CD4-positive, alpha-beta T cell treated with Interleukin-4 for 1 hour (primary cell): ENCODE results near the gene PSG11.
"Not testable (repeated sequence)": the region's sequence is repeated elsewhere in the genome, so short reads cannot be mapped to it uniquely, and the experiment has no call there.

Experiments used
- DNase-seq, 2 donors: peaks; one replicate each; pipeline ENCODE4 v3.0.0-alpha.2; 2020 to 2022

PSG11 gene

DNA sequence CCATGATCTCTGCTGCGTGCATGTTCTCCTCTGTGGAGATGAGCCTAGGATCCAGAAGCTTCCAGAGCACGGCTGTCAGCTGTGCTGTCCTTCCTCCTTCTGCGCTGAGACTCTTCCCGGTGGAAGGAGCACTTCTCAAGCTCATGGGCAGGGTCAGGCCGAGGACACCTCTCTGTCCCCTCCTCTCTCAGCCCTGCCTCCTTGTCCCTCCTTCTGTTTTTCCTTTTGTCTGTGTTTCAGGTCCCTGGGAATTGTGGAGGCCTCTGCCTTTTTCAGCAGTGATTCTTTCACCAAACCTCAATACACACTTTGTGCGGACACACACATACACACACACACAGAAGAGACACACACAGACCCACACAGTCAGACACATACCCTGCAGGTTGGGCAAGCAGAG lies at the start of gene PSG11:
PSG11 (minus strand) TSS at position 101 of the 400 bp plus-strand sequence; CDS start at position 4, 97 bp downstream.
- not testable (repeated sequence) for DNase-seq

DNA sequence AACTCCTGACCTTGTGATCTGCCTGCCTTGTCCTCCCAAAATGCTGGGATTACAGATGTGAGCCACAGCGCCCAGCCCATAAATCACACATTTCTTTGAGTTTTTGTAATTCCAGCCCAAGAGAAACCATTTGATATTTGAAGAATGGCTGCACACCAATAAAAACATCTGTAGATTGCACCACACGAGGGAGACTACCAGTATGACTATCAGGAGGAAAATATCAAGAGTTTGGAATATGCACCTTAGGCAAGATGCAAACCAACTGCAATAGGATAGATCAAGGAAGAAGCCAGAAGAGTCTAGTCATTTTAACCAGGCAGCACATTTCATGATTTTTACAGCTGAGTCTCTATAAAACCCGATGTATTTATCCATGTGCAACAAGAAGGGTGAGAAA lies 36.1 kb upstream of the PSG11 start:
- DNase-seq = not testable (repeated sequence)

DNA sequence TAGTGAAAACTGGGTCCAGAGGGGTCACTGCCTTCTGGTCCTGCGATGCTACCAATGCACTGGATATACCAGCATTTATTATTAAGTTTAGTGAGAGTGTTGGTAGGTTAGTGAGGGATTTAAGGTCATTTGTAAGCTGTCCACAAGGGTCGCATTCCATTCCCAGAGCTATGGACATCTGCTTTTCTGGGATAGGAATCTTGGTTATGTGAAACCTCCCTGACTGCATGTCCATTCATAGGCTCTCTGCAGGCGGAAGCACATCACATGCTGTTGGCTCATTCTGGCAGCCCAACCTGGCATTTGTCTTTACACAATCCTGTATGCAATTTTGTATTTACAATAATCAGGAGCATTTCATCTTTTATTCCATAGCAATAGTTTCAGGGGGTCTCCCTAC lies 35.1 kb upstream of the PSG11 start:
- not testable (repeated sequence) for DNase-seq

DNA sequence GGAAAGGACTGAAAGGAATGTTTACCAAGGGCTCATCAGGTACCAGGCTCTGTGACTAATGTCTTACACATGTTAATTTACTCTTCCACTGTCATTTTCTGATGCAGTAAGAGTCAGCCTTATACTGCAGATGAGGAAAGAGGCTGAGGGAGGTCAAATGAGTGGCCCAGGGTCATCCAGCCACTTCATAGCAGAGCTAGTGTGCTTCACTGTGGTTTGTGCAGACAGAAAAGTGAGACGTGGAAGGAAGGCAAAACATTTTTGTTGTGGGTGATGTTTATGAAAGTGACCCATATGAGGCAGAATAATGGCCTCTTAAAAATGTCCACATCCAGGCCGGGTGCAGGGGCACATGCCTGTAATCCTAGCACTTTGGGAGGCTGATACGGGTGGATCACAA lies 34.0 kb upstream of the PSG11 start:
- not testable (repeated sequence) for DNase-seq

DNA sequence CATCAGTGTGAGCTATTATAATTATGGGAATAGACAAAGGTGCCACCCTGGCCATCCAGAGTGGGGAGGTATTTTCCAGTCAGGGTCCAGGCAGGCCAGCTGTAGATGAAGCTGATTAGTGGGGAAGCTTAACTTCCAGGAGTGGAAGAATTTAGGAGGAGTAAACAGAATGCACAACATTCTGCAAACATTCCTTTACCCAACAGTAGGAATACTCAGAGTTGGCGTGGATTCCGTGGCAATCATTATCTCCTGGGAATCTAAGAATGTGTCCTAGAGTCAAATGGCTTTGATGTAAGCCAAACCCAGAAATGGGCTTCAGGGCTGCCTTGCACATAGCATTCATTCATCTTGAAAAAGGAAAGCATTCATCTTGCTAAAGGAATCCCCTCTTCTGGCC lies 33.2 kb upstream of the PSG11 start:
- DNase-seq = not testable (repeated sequence)

DNA sequence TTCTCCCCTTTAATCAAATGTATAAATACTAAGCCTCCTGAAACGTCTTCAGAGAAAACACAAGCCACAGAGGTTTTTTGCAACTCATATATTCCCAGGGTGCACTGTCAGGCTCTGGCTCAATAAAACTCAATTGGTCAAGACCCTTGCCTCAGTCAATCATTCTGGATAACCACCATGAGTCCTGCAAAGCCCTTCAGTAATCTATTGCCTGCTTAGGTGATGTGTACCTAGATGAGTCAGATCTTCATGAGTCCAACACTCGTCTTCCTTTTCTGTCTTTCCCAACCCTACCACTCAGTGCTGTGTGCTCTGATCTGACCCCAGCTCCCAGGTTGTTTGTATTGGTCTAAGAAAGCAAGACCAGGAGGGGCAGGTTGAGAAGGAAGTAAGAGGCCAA lies 32.2 kb upstream of the PSG11 start:
- DNase-seq = not testable (repeated sequence)

DNA sequence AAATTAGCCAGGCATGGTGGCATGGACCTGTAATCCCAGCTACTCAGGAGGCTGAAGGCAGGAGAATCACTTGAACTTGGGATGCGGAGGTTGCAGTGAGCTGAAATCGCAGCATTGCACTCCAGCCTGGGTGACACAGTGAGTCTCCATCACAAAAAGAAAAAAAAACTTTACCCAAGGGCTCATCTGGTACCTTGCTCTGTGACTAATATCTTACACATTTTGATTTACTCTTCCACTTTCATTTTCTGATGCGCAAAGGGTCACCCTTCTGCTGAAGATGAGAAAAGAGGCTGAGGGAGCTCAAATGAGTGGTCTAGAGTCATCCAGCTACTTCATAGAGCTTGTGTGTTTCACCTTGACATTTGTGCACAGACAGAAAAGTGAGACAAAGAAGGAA lies 21.7 kb upstream of the PSG11 start:
- not testable (repeated sequence) for DNase-seq

DNA sequence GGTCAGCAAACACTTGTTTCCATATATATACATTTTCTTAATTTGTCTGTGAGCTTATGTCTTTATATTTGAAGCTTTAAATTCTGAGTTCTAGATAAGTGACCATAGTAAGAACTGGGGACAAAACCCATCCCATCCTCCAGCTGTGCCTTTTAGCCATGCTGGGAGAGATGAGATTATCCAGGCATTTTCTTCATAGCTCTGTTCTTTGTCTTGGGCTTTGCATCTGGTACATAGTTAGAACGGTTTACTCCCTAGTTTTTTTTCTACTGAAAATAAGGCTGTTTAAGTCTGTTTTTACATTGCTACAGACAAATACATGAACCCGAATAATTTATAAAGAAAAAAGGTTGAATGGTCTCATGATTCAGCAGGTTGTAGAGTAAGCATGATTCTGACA lies 20.3 kb upstream of the PSG11 start:
- not testable (repeated sequence) for DNase-seq

DNA sequence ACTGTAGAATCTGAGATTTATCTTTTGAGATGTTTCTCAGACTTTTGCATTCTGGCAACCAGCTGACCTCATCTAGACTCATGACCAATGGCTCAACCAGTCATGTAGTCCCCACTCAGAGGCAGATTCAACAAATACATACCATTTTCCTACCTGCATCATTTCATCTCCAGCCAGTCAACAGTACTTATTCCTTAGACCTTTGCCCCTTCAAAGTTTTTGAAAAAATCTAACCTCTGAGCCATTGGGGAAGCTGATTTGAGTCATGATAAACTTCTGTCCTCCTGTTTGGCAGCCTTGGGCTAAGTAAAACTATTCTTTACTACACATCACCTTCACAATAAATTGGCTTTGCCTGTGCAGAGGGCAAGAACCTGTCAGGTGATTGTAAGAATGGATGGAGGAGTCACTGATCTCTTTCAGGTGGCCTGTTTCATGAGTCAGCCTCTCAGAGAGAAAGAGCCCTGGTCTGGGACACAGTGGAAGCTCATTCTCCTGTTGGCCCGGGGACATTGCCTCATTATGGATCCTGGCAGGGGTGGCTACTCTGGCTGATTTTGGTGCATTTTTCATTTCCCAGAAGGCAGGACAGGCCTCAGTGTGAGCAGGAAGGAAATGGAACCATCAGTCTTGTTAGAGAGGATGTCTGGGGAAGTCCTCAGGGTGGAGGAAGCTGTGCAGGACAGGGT lies 17.4 kb upstream of the PSG11 start:
- DNase-seq = not testable (repeated sequence)

DNA sequence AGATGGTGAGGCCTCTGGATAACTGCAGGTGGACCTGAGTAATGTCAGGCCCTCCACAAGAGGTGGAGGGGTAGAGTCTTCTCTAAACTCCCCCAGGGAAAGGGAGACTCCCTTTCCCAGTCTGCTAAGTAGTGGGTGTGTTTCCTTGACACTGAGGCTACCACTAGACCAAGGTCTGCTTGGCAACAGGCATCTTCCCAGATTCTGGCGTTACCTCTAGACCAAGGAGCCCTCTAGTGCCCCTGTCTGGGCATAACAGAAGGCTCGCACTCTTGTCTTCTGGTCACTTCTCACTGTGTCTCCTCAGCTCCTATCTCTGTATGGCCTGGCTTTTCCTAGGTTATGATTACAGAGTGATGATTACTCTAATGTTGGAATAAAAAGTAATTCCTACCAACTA lies 5.4 kb upstream of the PSG11 start:
- DNase-seq = not testable (repeated sequence)

DNA sequence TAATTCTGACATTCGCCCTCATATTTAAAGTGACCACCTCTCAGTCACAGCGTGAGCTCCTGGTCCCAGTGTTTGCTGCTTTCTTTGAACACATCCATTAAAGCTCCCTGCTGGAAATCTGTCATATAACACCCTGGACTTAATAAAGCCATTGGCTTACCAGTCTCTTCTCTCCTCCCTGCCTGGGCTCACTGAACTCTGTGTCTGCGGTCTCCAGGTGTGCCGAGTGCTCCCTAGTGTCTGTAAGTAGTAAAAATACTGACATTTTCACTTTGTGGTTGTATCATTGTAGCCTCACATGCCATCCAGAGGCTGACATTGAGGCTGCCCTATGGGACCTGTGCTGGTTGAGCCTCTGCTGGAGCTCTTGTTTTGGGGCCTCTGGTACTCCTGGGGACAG lies 2.6 kb upstream of the PSG11 start:
- no peak for DNase-seq

DNA sequence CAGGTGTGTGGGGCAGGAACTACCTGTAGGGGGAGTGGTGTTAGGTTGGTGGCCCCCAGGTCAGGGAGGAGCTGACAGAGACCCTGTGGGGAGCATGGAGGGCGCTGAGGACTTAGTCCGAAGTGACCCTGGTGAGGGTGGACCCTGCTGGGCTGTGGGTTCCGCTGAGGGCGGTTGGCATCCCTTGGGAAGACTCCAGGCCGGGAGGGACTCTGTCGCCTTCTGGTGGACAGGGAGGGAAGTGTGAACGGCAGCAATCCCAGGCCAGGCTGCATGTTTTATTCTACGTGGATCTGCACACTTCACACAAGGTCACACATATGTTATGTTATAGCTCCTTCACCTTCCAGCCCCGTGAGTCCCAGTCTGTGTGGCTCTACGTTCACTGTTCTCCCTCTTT lies 1.7 kb upstream of the PSG11 start:
- not testable (repeated sequence) for DNase-seq

DNA sequence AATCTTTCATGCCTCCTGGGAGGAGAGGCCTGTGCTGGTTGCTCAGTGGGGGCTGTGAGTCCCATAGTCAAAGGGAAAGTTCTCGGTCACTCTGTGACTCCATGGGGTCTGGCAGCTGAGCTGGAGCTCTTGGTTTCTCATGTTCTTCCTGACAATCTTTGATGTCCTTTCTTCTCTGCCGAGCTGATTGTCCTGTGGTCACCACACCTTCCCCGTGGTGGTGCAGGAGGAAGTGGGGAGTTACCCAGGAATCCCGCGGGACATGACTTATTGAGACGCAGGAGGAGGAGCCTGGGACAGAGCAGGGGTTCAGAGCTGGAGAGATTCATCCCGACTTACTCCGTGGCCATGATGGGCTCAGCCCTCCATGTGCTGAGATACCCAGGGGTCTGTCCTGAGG lies 792 bp upstream of the PSG11 start:
- DNase-seq = not testable (repeated sequence)

DNA sequence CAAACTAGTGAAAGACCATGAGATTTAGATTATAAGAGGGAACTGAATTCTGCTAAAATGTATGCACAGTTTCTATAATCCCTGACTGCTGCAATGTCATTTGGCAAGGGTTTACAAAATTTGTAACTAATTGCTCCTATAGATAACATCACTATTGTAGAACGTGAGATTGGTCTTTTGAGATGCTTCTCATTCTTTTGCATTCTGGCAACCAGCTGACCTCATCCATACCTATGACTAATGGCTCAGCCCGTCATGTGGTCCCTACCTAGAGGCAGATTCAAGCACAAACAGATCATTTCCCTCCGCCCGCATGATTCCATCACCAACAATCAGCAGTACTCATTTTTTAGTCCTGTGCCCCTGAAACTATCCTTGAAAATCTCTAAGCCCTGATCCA lies 4.2 kb downstream of the PSG11 start:
- not testable (repeated sequence) for DNase-seq

DNA sequence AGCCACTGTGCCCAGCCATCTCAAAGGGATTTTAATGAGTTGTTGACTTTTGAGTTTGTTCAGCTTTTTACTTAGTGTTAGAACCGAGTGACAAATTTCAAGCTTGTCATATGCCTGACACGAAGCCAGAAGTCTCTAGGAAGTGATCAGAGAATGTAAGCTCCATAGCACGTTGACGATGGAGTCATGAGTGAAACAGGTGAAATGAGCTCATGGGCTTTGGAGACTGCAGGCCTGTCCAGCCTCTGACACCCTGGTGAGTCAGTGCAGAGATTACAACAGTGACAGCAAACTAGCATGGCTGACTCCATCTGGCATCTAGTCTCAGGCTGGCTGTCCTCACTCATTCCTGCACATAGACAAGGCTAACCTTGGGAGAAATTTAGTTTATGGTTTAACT lies 4.6 kb downstream of the PSG11 start:
- not testable (repeated sequence) for DNase-seq

DNA sequence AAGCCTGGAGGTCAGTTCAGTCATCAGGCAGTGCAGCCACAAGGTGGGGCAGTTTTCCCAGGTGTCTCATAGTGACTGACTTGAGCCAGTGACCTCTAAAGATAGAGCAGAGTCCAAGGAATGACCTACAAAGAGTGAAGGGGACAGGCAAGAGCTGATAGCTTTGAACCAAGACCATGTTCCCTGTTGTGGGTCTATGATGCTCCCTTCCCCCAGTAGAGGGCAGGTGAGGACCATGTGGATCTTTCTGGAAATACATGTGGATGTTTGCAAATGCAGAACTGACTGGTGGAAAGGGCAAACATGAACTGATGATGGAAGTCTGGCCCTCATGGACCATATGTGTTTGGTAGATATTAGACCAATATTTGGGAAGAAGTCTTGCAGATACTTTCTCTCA lies 6.7 kb downstream of the PSG11 start:
- not testable (repeated sequence) for DNase-seq

DNA sequence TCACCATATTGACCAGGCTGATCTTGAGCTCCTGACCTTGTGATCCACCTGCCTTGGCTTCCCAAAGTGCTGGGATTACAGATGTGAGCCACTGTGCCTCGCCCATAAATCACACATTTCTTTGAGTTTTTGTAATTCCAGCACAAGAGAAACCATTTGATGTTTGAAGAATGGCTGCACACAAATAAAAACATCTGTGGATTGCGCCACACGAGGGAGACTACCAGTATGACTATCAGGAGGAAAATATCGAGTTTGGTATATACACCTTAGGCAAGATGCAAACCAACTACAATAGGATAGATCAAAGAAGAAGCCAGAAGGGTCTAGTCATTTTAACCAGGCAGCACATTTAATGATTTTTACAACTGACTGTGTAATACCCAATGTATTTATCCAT lies 20.4 kb downstream of the PSG11 start:
- DNase-seq = not testable (repeated sequence)

DNA sequence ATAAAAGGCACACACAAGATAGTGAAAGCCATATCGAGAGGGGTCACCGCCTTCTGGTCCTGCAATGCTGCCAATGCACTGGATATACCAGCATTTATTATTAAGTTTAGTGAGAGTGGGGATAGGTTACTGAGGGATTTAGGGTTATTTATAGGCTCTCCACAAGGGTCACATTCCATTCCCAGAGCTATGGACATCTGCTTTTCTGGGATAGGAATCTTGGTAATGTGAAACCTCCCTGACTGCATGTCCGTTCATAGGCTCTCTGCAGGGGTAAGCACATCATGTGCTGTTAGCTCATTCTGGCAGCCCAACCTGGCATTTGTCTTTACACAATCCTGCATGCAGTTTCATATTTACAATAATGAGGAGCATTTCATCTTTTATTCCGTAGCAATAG lies 21.4 kb downstream of the PSG11 start:
- not testable (repeated sequence) for DNase-seq

DNA sequence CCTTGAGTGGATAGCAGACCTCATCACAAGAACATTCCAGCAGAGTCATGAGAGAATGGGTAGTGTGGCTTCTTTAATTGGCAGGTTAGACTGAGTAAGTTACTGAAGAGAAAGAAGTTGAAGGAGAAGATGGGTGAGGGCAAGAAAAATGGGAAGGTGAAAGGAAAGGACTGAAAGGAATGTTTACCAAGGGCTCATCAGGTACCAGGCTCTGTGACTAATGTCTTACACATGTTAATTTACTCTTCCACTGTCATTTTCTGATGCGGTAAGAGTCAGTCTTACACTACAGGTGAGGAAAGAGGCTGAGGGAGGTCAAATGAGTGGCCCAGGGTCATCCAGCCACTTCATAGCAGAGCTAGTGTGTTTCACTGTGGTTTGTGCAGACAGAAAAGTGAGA lies 22.6 kb downstream of the PSG11 start:
- not testable (repeated sequence) for DNase-seq

DNA sequence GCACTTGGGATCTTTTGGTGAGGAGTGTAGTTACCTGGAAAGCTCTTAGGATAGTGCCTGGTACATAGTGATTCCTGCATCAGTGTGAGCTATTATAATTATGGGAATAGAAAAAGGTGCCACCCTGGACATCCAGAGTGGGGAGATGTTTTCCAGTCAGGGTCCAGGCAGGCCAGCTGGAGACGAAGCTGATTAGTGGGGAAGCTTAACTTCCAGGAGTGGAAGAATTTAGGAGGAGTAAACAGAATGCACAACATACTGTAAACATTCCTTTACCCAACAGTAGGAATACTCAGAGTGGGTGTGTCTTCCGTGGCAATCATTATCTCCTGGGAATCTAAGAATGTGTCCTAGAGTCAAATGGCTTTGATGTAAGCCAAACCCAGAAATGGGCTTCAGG lies 23.3 kb downstream of the PSG11 start:
- DNase-seq = not testable (repeated sequence)

DNA sequence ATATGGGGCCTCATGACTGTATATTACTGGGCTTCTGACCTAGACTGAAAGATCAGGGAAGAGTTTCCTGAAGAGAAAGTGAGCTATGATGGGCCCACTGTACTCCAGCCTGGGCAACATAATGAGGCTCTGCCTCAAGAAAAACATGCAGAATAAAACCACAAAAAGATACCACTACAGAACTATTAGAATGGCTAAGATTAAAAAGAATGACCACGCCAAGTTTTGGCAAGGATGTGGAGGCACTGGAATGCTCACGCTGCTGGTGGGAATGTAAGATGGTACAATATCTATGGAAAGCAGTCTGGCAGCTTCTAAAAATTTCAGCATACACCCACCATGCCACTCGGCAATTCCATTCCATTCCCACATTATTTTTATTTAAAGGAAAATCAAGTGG lies 30.1 kb downstream of the PSG11 start:
- not testable (repeated sequence) for DNase-seq

DNA sequence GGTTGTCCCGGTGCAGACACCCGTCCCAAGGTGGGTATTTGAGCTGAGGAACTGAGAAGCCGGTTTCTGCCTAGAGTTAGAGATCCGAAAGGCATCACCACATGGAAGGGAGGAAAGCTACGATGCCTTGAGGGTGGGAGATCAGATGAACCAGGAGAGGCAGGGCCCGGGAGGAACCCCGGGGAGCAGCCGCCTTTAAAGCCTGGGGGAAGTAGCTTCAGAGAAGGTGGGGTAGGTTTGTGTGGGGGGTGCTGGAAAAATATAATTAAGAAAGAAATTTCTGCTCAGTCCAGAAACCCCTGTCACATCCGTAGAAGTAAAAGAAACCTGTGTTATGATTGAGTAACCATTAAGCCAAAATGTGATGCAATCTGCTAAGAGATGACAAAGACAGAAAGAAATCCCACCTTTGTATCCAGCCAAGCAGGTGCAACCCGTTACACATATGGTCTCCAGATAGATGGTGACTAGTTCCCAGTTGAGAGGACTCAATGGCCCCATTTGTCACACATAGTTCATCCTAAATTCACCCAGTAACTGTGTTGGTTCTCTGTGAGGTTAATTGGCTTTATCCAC lies 34.2 kb downstream of the PSG11 start:
- DNase-seq = not testable (repeated sequence)

DNA sequence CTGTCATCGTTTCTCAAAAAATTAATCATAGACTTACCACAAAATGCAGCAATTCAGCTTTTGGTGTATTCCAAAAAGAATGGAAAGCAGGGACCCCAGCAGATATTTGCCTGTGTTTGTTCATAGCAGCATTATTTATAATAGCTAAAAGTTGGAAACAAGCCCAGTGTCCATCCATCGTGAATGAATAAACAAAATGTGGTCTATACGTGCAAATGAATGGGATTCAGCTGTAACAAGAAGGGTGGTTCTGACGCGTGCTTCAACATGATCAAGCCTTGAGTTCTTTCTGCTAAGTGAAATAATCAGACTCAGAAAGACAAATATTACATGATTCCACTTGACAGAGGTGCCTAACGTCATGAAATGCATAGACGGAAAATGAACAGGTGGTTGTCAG lies 36.4 kb downstream of the PSG11 start:
- DNase-seq = no peak

DNA sequence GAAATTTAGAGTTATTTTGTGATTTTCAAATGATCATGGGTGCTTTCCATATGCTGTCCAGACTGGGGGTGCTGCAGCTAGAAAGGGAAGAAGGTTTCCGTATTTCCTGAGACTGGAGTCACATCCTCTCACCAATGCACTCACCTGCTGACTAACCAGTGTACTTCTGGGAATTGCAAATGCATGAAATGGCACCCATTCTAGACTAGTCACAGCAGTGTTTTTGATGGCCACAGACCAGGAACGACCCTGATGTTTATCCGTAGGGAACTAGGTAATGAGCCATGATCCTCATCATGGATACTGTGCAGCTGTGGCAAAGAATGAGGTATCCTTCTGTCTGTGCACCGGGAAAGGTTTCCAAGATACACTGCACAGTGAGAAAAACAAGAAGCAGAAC lies 37.1 kb downstream of the PSG11 start:
- DNase-seq = not testable (repeated sequence)

DNA sequence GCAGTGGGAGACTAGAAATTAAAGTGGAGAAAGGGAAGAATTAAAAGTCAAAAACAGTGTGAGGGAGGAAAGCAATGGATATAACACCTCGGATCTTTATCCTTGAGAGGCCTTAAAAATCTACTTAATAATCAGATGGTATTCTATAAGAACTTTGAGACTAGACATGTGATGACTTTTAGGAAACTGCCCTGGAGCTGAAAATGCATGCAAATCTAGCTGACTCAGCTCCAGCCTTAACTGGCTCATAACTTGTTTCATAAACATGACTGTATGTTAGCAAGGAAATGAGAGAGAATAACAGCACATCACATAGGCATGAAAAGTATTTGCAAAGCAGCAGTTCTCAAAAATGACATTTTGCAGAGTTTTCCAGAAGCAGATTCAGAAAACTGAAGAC lies 38.1 kb downstream of the PSG11 start:
- DNase-seq = not testable (repeated sequence)
